Astrocyte (in vitro differentiated cells and primary cell): ENCODE results near the gene POTEE.
"Not testable (repeated sequence)": the region's sequence is repeated elsewhere in the genome, so short reads cannot be mapped to it uniquely, and the experiment has no call there.

ENCODE experiments used
- CTCF ChIP-seq: IDR thresholded peaks from 2 replicates; pipeline ENCODE4 v1.5.1; 2011; ENCODE audit warnings: low read depth, mild to moderate bottlenecking, inconsistent platforms, low read length, moderate library complexity; ENCODE audit not compliant: insufficient read depth
- EZH2 ChIP-seq: IDR thresholded peaks from 2 replicates; pipeline ENCODE4 v1.6.1; 2012; ENCODE audit warnings: mild to moderate bottlenecking, low read length, inconsistent platforms; ENCODE audit not compliant: insufficient read depth

DNA sequence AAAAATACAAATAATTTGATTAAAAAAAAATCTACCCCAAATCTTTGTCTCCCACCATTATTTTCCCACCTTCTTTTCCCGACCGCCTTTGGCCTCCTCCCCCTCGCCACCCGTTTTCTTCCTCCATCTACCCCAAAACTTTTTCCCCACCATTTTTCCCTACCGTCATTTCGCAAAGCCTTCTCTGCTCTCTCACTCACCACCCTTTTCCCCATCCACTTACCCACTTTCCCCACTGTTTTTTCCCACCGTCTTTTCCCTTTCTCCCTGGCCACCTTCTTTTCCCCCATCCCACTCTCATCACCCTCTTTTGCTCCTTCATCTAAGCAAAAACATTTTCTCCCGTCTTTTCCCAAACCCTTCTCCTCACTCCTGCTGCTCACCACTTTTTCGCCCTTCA, 1.5 kb upstream of the POTEE start:
- TF ChIP-seq CTCF, EZH2: not testable (repeated sequence)
